Measurements from ENCODE around the gene PSMB1. TPM values are rescaled to one million over a fixed set of nuclear protein-coding genes. Genes with fewer than 3 reads are reported as not detected.

PSMB1 gene
- total RNA-seq, 1 donor from 2014 or later = 139 TPM

DNA sequence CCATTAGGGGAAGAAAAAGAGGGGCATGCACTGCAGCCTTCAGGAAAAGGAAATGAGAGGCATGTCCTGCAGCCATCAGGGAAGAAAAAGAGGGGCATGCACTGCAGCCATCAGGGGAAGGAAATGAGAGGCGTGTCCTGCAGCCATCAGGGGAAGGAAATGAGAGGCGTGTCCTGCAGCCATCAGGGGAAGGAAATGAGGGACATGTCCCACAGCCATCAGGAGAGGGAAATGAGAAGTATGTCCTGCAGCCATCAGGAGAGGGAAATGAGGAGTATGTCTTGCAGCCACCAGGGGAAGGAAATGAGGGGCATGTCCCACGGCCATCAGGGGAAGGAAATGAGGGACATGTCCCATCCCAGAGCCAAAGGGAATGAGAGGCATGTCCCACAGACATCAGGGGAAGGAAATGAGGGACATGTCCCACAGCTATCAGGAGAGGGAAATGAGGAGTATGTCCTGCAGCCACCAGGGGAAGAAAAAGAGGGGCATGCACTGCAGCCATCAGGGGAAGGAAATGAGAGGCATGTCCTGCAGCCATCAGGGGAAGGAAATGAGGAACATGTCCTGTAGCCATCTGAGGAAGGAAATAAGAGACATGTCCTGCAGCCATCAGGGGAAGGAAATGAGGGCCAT, 52.0 kb downstream of the PSMB1 start:
- no peak overlapping the region for H3K4me3 Mint-ChIP-seq (ENCODE audit: unreplicated experiment)
- H3K4me1 Mint-ChIP-seq (ENCODE audit: unreplicated experiment) = peaks cover 6% of the 10 kb centered on the region
- peaks cover 5% of the 10 kb centered on the region for H3K9me3 Mint-ChIP-seq (ENCODE audit: unreplicated experiment)
- DNase-seq (ENCODE audit: extremely low spot score, unreplicated experiment) = no peak
- peaks cover 8% of the 10 kb centered on the region for H3K27me3 Mint-ChIP-seq (ENCODE audit: unreplicated experiment)
- no peak overlapping the region for H3K27ac Mint-ChIP-seq (ENCODE audit: unreplicated experiment)
- no peaks in the 10 kb centered on the region for H3K36me3 Mint-ChIP-seq (ENCODE audit: unreplicated experiment)
- TF ChIP-seq, protein P1, sequence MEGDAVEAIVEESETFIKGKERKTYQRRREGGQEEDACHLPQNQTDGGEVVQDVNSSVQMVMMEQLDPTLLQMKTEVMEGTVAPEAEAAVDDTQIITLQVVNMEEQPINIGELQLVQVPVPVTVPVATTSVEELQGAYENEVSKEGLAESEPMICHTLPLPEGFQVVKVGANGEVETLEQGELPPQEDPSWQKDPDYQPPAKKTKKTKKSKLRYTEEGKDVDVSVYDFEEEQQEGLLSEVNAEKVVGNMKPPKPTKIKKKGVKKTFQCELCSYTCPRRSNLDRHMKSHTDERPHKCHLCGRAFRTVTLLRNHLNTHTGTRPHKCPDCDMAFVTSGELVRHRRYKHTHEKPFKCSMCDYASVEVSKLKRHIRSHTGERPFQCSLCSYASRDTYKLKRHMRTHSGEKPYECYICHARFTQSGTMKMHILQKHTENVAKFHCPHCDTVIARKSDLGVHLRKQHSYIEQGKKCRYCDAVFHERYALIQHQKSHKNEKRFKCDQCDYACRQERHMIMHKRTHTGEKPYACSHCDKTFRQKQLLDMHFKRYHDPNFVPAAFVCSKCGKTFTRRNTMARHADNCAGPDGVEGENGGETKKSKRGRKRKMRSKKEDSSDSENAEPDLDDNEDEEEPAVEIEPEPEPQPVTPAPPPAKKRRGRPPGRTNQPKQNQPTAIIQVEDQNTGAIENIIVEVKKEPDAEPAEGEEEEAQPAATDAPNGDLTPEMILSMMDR (IDR thresholded peaks at IDR 0.05) = no peak

- DNase-seq (ENCODE audit: extremely low spot score, unreplicated experiment) = no peak
- TF ChIP-seq, protein P1 (IDR thresholded peaks at IDR 0.05) = no peak
- no peaks in the 10 kb centered on the region for H3K36me3 Mint-ChIP-seq (ENCODE audit: unreplicated experiment)
- peaks cover 5% of the 10 kb centered on the region for H3K9me3 Mint-ChIP-seq (ENCODE audit: unreplicated experiment)
- H3K27ac Mint-ChIP-seq (ENCODE audit: unreplicated experiment) = no peak overlapping the region
- peaks cover 14% of the 10 kb centered on the region for H3K27me3 Mint-ChIP-seq (ENCODE audit: unreplicated experiment)
- no peak overlapping the region for H3K4me3 Mint-ChIP-seq (ENCODE audit: unreplicated experiment)
- peaks cover 6% of the 10 kb centered on the region for H3K4me1 Mint-ChIP-seq (ENCODE audit: unreplicated experiment)
These were observed 55.2 kb downstream of the PSMB1 start for GRCh38 chr6:170497841-170498301.

GRCh38 chr6:170493354-170493753, 59.8 kb downstream of the PSMB1 start:
- Mint-ChIP-seq H3K4me1 (ENCODE audit: unreplicated experiment) (peaks cover 9% of the 10 kb centered on the region), H3K9me3 (ENCODE audit: unreplicated experiment) (no peaks in the 10 kb centered on the region), H3K4me3 (ENCODE audit: unreplicated experiment) (no peak overlapping the region), H3K36me3 (ENCODE audit: unreplicated experiment) (no peaks in the 10 kb centered on the region), H3K27ac (ENCODE audit: unreplicated experiment) (no peak overlapping the region), H3K27me3 (ENCODE audit: unreplicated experiment) (peaks cover 9% of the 10 kb centered on the region)
- TF ChIP-seq, protein P1 (IDR thresholded peaks at IDR 0.05) = no peak
- no peak for DNase-seq (ENCODE audit: extremely low spot score, unreplicated experiment)

GRCh38 chr6:170490259-170490658, 62.8 kb downstream of the PSMB1 start:
- no peaks in the 10 kb centered on the region for H3K36me3 Mint-ChIP-seq (ENCODE audit: unreplicated experiment)
- H3K27me3 Mint-ChIP-seq (ENCODE audit: unreplicated experiment) = peaks cover 9% of the 10 kb centered on the region
- H3K9me3 Mint-ChIP-seq (ENCODE audit: unreplicated experiment) = no peaks in the 10 kb centered on the region
- TF ChIP-seq, protein P1 (IDR thresholded peaks at IDR 0.05) = no peak
- H3K4me3 Mint-ChIP-seq (ENCODE audit: unreplicated experiment) = no peak overlapping the region
- peaks cover 3% of the 10 kb centered on the region for H3K4me1 Mint-ChIP-seq (ENCODE audit: unreplicated experiment)
- H3K27ac Mint-ChIP-seq (ENCODE audit: unreplicated experiment) = no peak overlapping the region
- DNase-seq (ENCODE audit: extremely low spot score, unreplicated experiment) = no peak

DNA sequence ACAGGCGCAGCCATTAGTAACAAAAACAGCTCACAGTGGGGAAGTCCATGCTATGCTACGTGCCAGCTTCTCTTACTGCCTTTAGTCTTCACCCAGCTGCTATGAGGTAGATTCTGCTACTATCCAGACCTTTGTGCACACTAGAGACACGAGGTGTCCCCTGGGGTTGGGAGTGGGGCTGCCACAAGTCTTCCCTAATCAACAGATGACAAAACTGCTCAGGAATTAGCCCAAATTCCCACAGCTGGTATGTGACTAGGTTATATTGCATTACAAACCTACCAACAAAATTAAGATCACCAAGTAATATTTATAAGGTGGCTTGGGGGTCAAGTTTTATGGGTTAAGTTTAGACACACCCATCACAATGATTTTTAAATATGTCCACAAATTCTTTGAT, 63.3 kb downstream of the PSMB1 start:
- no peak for DNase-seq (ENCODE audit: extremely low spot score, unreplicated experiment)
- Mint-ChIP-seq H3K9me3 (ENCODE audit: unreplicated experiment) (no peaks in the 10 kb centered on the region), H3K27me3 (ENCODE audit: unreplicated experiment) (peaks cover 9% of the 10 kb centered on the region), H3K27ac (ENCODE audit: unreplicated experiment) (no peak overlapping the region), H3K4me3 (ENCODE audit: unreplicated experiment) (no peak overlapping the region), H3K4me1 (ENCODE audit: unreplicated experiment) (peaks cover 3% of the 10 kb centered on the region), H3K36me3 (ENCODE audit: unreplicated experiment) (no peaks in the 10 kb centered on the region)
- TF ChIP-seq, protein P1 (IDR thresholded peaks at IDR 0.05) = no peak
